Esophagus squamous epithelium (tissue), 4 donors: Measurements from ENCODE around the gene NUBP2.

Source experiments
- CTCF ChIP-seq, 6 experiments: fragments of 450-650 bp in 4 of 6; fragments of 200-600 bp in 2 of 6; sonication (generic) in 2 of 6; IDR thresholded peaks; one replicate each; pipeline ENCODE4 v1.5.1; 2016 to 2019; ENCODE audit warnings: antibody characterized with exemption in 6 of 6, mild to moderate bottlenecking in 4 of 6, moderate library complexity in 4 of 6
- POLR2A ChIP-seq, 4 donors: fragments of 450-650 bp; IDR thresholded peaks; one replicate each; pipeline ENCODE4 v1.6.1; 2017; ENCODE audit warnings: antibody characterized with exemption in 4 of 4, mild to moderate bottlenecking in 4 of 4, moderate library complexity in 3 of 4

GRCh38 chr16:1765826-1766225, 16.9 kb upstream of the NUBP2 start:
- TF ChIP-seq CTCF (IDR thresholded peaks at IDR 0.05) (no peak), POLR2A (IDR thresholded peaks at IDR 0.05) (no peak)
